K562 (cell line): ENCODE measurements around the gene ARL8A. TPM values are rescaled to one million over a fixed set of nuclear protein-coding genes. Genes with fewer than 3 reads are reported as not detected.

ENCODE experiments used
- ATAC-seq: fragments of 200-7000 bp; cut with Tn5 transposase; 3 replicates; pipeline ENCODE4 v1.9.1; 2020; ENCODE audit warnings: moderate library complexity
- BruUV-seq: library from RNA; stranded (reverse); fragments of 400-500 nt; replicated peaks from 2 replicates; lab custom pipeline; 2021; lab: Mats Ljungman, UMichigan
- CTCF ChIA-PET: fragments of 300-600 bp; formaldehyde crosslinking; extraction: SDS; loops from one replicate; lab custom pipeline; 2021; ENCODE audit warnings: low intra/inter-chr PET ratio; lab: Yijun Ruan, JAX
- POLR2A ChIA-PET: fragments of 300-600, 350-650 bp; sonication (Branson Sonifier 250); formaldehyde crosslinking; extraction: SDS; loops from one replicate; lab custom pipeline; 2021; ENCODE audit warnings: antibody characterized with exemption, inconsistent platforms; lab: Yijun Ruan, JAX
- DNase-seq, 4 experiments: peaks; one replicate each; pipeline versions ENCODE4 v3.0.0 to v3.0.0-alpha.2; 2011 to 2018; ENCODE audit warnings: low spot score in 3 of 4, mixed read lengths in 3 of 4; ENCODE audit errors: extremely low read depth in 1 of 4
- FAIRE-seq: peaks from 2 replicates; lab custom pipeline; 2011; peaks lifted over from hg19 to GRCh38; lab: Jason Lieb, UNC
- H2AFZ ChIP-seq: 2 replicates; pipeline ENCODE4 v1.6.0; 2011; ENCODE audit warnings: low read depth, low read length, control low read depth, inconsistent platforms
- H3K27ac ChIP-seq: fragments of 200-600 bp; 3 replicates; pipeline ENCODE4 v1.8.0; 2011; ENCODE audit warnings: low read depth, mild to moderate bottlenecking, control low read depth, inconsistent platforms, low read length, moderate library complexity, mixed read lengths; ENCODE audit errors: extremely low read depth
- H3K27me3 ChIP-seq, 2 experiments: fragments of 300-600 bp in 1 of 2; 2 replicates in 1 of 2; 3 replicates in 1 of 2; pipeline versions ENCODE4 v1.6.0 to v1.8.0; 2011; ENCODE audit warnings: inconsistent platforms in 2 of 2, low read length in 2 of 2, mild to moderate bottlenecking in 1 of 2, mixed read lengths in 1 of 2, moderate library complexity in 1 of 2; ENCODE audit not compliant: control insufficient read depth in 2 of 2, insufficient read depth in 2 of 2
- H3K36me3 ChIP-seq: fragments of 300-600 bp; 3 replicates; pipeline ENCODE4 v1.8.0; 2011; ENCODE audit warnings: mild to moderate bottlenecking, low read length, inconsistent platforms; ENCODE audit not compliant: control insufficient read depth, insufficient read depth
- H3K4me1 ChIP-seq, 2 experiments: fragments of 200-600 bp in 1 of 2; replicated peaks in 1 of 2; 2 replicates in 1 of 2; 3 replicates in 1 of 2; pipeline versions ENCODE4 v1.5.1 to v1.8.0; 2011; ENCODE audit warnings: inconsistent platforms in 2 of 2, low read length in 2 of 2, mild to moderate bottlenecking in 1 of 2, mixed read lengths in 1 of 2, moderate library complexity in 1 of 2; ENCODE audit not compliant: control insufficient read depth in 2 of 2, insufficient read depth in 2 of 2
- H3K4me2 ChIP-seq: 2 replicates; pipeline ENCODE4 v1.6.1; 2011; ENCODE audit warnings: low read length, control low read depth, inconsistent platforms, mixed read lengths; ENCODE audit not compliant: insufficient read depth
- H3K4me3 ChIP-seq: fragments of 200-600 bp; sonication (generic), shearing (Covaris generic); 2 replicates; pipeline ENCODE4 v1.5.1; 2016; ENCODE audit warnings: control low read depth, inconsistent platforms
- H3K79me2 ChIP-seq: fragments of 200-600 bp; 3 replicates; pipeline ENCODE4 v1.8.0; 2011; ENCODE audit warnings: low read length, inconsistent platforms; ENCODE audit not compliant: control insufficient read depth, insufficient read depth
- H3K9ac ChIP-seq, 2 experiments: 2 replicates each; pipeline versions ENCODE4 v1.6.0 to v1.6.1; 2011; ENCODE audit warnings: low read depth in 2 of 2, low read length in 2 of 2, control low read depth in 1 of 2, inconsistent platforms in 1 of 2, mild to moderate bottlenecking in 1 of 2, mixed read lengths in 1 of 2; ENCODE audit not compliant: insufficient read depth in 1 of 2
- H3K9me1 ChIP-seq: one replicate; pipeline ENCODE4 v1.6.0; 2011; ENCODE audit warnings: inconsistent platforms, mild to moderate bottlenecking, low read length, moderate library complexity; ENCODE audit not compliant: control insufficient read depth, insufficient read depth
- H3K9me3 ChIP-seq: replicated peaks from 2 replicates; pipeline ENCODE4 v1.5.1; 2011; ENCODE audit warnings: low read depth, low read length, inconsistent platforms; ENCODE audit not compliant: control insufficient read depth, insufficient read depth
- H4K20me1 ChIP-seq: replicated peaks from 2 replicates; pipeline ENCODE4 v1.6.1; 2011; ENCODE audit warnings: low read length, inconsistent platforms, mixed read lengths; ENCODE audit not compliant: control insufficient read depth, insufficient read depth
- CREB1 ChIP-seq, 2 experiments: sonication (generic) in 1 of 2; formaldehyde crosslinking in 1 of 2; IDR thresholded peaks; 2 replicates each; pipeline versions ENCODE4 v1.6.1 to v1.8.0; 2012 to 2022; ENCODE audit warnings: inconsistent platforms in 1 of 2, mild to moderate bottlenecking in 1 of 2, missing genetic modification reagents in 1 of 2, moderate library complexity in 1 of 2
- CREB5 ChIP-seq: fragments of 250-450 bp; sonication (Bioruptor Pico); IDR thresholded peaks from 2 replicates; pipeline ENCODE4 v1.5.0; 2020; ENCODE audit warnings: mild to moderate bottlenecking
- FOXK2 ChIP-seq, 2 experiments: fragments of 450-650 bp; IDR thresholded peaks in 1 of 2; conservative IDR thresholded peaks in 1 of 2; 2 replicates each; pipeline ENCODE4 v1.6.1; 2016; ENCODE audit warnings: low read depth in 2 of 2, mild to moderate bottlenecking in 1 of 2
- HEY1 ChIP-seq: fragments of 250-450 bp; sonication (Bioruptor Pico); IDR thresholded peaks from 2 replicates; pipeline ENCODE4 v1.5.0; 2020; ENCODE audit warnings: mild to moderate bottlenecking, moderate library complexity, borderline replicate concordance
- HMG20B ChIP-seq: fragments of 250-450 bp; sonication (Bioruptor Pico); IDR thresholded peaks from 2 replicates; pipeline ENCODE4 v1.5.0; 2021; ENCODE audit warnings: mild to moderate bottlenecking
- HSF4 ChIP-seq: fragments of 250-450 bp; sonication (Bioruptor Pico); IDR thresholded peaks from 2 replicates; pipeline ENCODE4 v2.1.2; 2022; ENCODE audit warnings: mild to moderate bottlenecking, moderate library complexity, borderline replicate concordance
- NR2C2 ChIP-seq, 2 experiments: fragments of 200-800 bp in 1 of 2; sonication (Bioruptor generic) in 1 of 2; sonication (generic) in 1 of 2; formaldehyde crosslinking in 1 of 2; IDR thresholded peaks; 2 replicates each; pipeline versions ENCODE4 v1.6.1 to v1.8.0; 2016 to 2022; ENCODE audit warnings: mild to moderate bottlenecking in 1 of 2, missing compliant biosample characterization in 1 of 2, missing genetic modification characterization in 1 of 2, missing genetic modification reagents in 1 of 2
- POLR2G ChIP-seq: fragments of 200-400 bp; formaldehyde crosslinking; IDR thresholded peaks from 2 replicates; pipeline ENCODE4 v1.6.1; 2017; ENCODE audit warnings: low read depth, mild to moderate bottlenecking, antibody characterized with exemption, low read length, moderate library complexity
- POU5F1 ChIP-seq: fragments of 150-350 bp; IDR thresholded peaks from 2 replicates; pipeline ENCODE4 v1.6.1; 2014; ENCODE audit warnings: borderline replicate concordance, low read length, low read depth, mild to moderate bottlenecking; ENCODE audit not compliant: partially characterized antibody
- RBFOX2 ChIP-seq: fragments of 200-400 bp; formaldehyde crosslinking; IDR thresholded peaks from 2 replicates; pipeline ENCODE4 v1.6.1; 2017; ENCODE audit warnings: low read depth, mild to moderate bottlenecking, low read length, moderate library complexity
- RBM14 ChIP-seq: fragments of 200-400 bp; formaldehyde crosslinking; IDR thresholded peaks from 2 replicates; pipeline ENCODE4 v1.6.1; 2018; ENCODE audit warnings: low read depth, mild to moderate bottlenecking, low read length, moderate library complexity, borderline replicate concordance; ENCODE audit not compliant: insufficient read depth
- SNRNP70 ChIP-seq: fragments of 200-400 bp; formaldehyde crosslinking; optimal IDR thresholded peaks from 2 replicates; pipeline ENCODE3; 2017; ENCODE audit warnings: low read depth, low read length
- TCFL5 ChIP-seq: fragments of 250-450 bp; sonication (Bioruptor Pico); conservative IDR thresholded peaks from 2 replicates; pipeline ENCODE4 v1.6.1; 2021; ENCODE audit warnings: mild to moderate bottlenecking, moderate library complexity, matching md5 sums
- ZMIZ1 ChIP-seq, 2 experiments: fragments of 150-350 bp in 1 of 2; IDR thresholded peaks; 2 replicates each; pipeline ENCODE4 v1.6.1; 2012 to 2016; ENCODE audit warnings: low read depth in 2 of 2, low read length in 2 of 2, mild to moderate bottlenecking in 1 of 2, moderate library complexity in 1 of 2
- ZNF24 ChIP-seq: fragments of 450-650 bp; IDR thresholded peaks from 2 replicates; pipeline ENCODE4 v1.6.1; 2016
- ZNF551 ChIP-seq: fragments of 250-450 bp; sonication (Bioruptor Pico); IDR thresholded peaks from 2 replicates; pipeline ENCODE4 v1.5.0; 2021; ENCODE audit warnings: mild to moderate bottlenecking, moderate library complexity
- ZNF583 ChIP-seq: fragments of 250-450 bp; sonication (Bioruptor Pico); IDR thresholded peaks from 2 replicates; pipeline ENCODE4 v1.4.0; 2020
- WGBS: fragments of 100-300 bp; shearing (Covaris generic); methylation state at CpG from one replicate; pipeline ENCODE4 v1.1.6; 2016; ENCODE audit warnings: low coverage, mixed read lengths; ENCODE audit not compliant: insufficient coverage; ENCODE audit errors: missing lambda C conversion rate; 5-methylcytosine and 5-hydroxymethylcytosine counted together
- in situ Hi-C: fragments of 300-500 bp; cut with MboI; formaldehyde crosslinking; loops from 4 replicates; pipeline ENCODE4 v1.15.0; 2018; ENCODE audit warnings: inconsistent platforms, mixed read lengths
- intact Hi-C: fragments of 100-400 bp; cut with micrococcal nuclease; formaldehyde crosslinking; loops from 2 replicates; pipeline ENCODE4 v1.14.2; 2022
- polyA plus RNA-seq, 8 experiments: library from polyadenylated mRNA; depleted of rRNA in 4 of 8; stranded (reverse) in 5 of 8; unstranded in 3 of 8; fragments of >200 nt; fragmentation: Nextera tagmentation in 2 of 8; fragmentation: Illumina TruSeq in 1 of 8; extraction: Ambion mirVana in 2 of 8; extraction: Trizol in 1 of 8; gene quantifications; 2 replicates each; pipeline versions ENCODE4 v1.2.1 to v1.2.3, GENCODE V29; 2011 to 2014; ENCODE audit warnings: inconsistent platforms in 1 of 8, missing spikeins in 1 of 8
- total RNA-seq, 7 experiments: library from RNA; depleted of rRNA in 6 of 7; stranded (reverse); fragments of >200 nt in 6 of 7; fragmentation: Illumina TruSeq in 2 of 7; extraction: Trizol in 2 of 7; gene quantifications; 2 replicates each; pipeline versions ENCODE4 v1.2.1 to v1.2.3, GENCODE V29; 2011 to 2021; ENCODE audit warnings: low replicate concordance in 1 of 7

ARL8A gene
- total and polyA plus RNA-seq, 9 of the 15 experiments (the other 6 are each of a cell fraction or from before 2014, with no cell fraction given) = 0.17 to 27.3 (median 15.6) TPM

GRCh38 chr1:202150187-202150586 lies 5.7 kb upstream of the ARL8A start:
- WGBS = 87% methylated on average over 8 of the region's 9 CpGs
- peak overlapping the region; percentile 30; the same call in 1 of the 3 replicates for H3K27ac ChIP-seq
- H3K9ac ChIP-seq = peak overlapping the region; percentile 10 to 60; a peak in 1 of 4 replicates
- POLR2A ChIA-PET = interaction anchor here (0.6 to 1.2 kb wide), 3 partner anchors 12 to 157 kb away, joined by 3 to 4 read pairs (median 4); no protein-coding TSS in a partner anchor
- intact Hi-C loops (loop anchor here (10.0 kb wide), 1 partner anchor 655 kb away; the partner anchor contains the start of gene KDM5B), in situ Hi-C loops (no loop called here)
- H3K4me2 ChIP-seq = no peak overlapping the region
- no peaks in the 10 kb centered on the region for H3K27me3 ChIP-seq
- CTCF ChIA-PET = no interaction called here
- no peak overlapping the region for H2AFZ ChIP-seq
- H4K20me1 ChIP-seq = peaks cover 7% of the 10 kb centered on the region; the same call in 1 of the 2 replicates
- peaks cover 84% of the 10 kb centered on the region for H3K36me3 ChIP-seq
- FAIRE-seq (no peak), ATAC-seq (no peak), DNase-seq (no peak)
- TF ChIP-seq TCFL5 (no peak), HMG20B (no peak), HSF4 (CRISPR knock-in tag) (no peak), HEY1 (CRISPR knock-in tag) (no peak), ZNF583 (CRISPR knock-in tag) (no peak), ZNF24 (no peak), RBFOX2 (peak; percentile 56), RBM14 (no peak), FOXK2 (conservative IDR thresholded peaks at IDR 0.05 in 1 of 2, IDR thresholded peaks at IDR 0.05 in 1 of 2; ENCODE audit: low read depth in 2 of 2) (no peak), CREB1 (IDR thresholded peaks at IDR 0.05) (no peak), CREB1 (CRISPR knock-in tag; IDR thresholded peaks at IDR 0.05) (no peak), POU5F1 (no peak), ZNF551 (CRISPR knock-in tag) (no peak), POLR2G (peak; percentile 39; the same call in 1 of the 2 replicates), NR2C2 (CRISPR knock-in tag; IDR thresholded peaks at IDR 0.05) (no peak), NR2C2 (tag; IDR thresholded peaks at IDR 0.05) (no peak), CREB5 (CRISPR knock-in tag) (no peak), ZMIZ1 (IDR thresholded peaks at IDR 0.05; ENCODE audit: low read depth in 2 of 2, low read length in 2 of 2) (no peak), SNRNP70 (no peak)
- peaks cover 17 to 21% of the 10 kb centered on the region in 2 experiments for H3K4me1 ChIP-seq
- peaks cover 12% of the 10 kb centered on the region; the same call in 1 of the 3 replicates for H3K79me2 ChIP-seq
- H3K9me3 ChIP-seq = no peaks in the 10 kb centered on the region
- H3K4me3 ChIP-seq = no peak overlapping the region
- H3K9me1 ChIP-seq = no peaks in the 10 kb centered on the region
- BruUV-seq = no TSS peak
